Measurements from ENCODE around the gene NFKBIB. TPM values are rescaled to one million over a fixed set of nuclear protein-coding genes. Genes with fewer than 3 reads are reported as not detected.
"Not testable (repeated sequence)": the region's sequence is repeated elsewhere in the genome, so short reads cannot be mapped to it uniquely, and the experiment has no call there.

The NFKBIB gene
- total RNA-seq, 1 donor from 2014 or later, result 18.8 TPM

DNA sequence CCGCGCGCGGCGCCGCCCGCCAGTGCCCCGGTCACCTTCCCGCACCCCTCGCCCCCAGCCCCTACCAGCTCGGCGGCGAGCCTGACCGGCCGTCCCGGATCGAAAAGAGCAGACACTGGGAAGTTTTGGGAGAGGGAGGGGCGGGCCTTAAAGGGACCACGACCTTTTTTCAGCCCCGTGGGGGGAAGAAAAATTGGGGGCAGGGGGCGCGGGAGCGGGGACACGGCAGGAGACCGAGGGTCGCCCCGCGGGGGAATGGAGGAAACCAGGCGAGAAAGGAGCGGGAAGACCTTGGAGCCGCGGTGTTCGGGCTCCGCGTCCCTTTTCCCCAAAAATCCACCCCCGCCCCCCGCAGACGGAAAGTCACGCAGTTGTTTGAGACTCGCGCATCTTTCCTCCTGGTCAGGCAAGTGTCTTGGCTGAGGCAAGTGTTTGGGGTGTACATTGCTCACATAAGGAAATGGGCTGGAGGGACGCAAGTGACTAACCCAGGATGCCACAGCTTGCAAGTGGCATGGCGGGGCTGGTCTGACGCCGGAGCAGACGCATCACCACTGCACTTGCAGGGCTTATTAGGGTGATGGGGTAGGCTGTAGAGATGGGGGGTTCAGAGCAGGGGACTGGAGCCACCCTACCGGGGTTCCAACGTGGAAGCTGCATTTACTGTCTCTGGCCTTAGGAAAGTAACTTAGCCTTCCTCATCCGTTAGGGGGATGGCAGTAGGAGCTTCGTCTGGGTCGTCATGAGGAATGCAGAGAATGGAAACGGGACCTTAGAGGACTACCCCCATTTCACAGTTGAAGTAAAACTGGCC lies 47.3 kb upstream of the NFKBIB start:
- TF ChIP-seq CTCF (IDR thresholded peaks at IDR 0.05; ENCODE audit: unreplicated experiment), result no peak
- Mint-ChIP-seq H3K36me3 (ENCODE audit: insufficient read depth) (peaks cover 9% of the 10 kb centered on the region), H3K27ac (peak overlapping the region; percentile 91), H3K4me1 (ENCODE audit: low read depth) (peaks cover 28% of the 10 kb centered on the region), H3K27me3 (no peaks in the 10 kb centered on the region), H3K4me3 (ENCODE audit: low read depth) (peak overlapping the region; percentile 87), H3K9me3 (ENCODE audit: low read depth) (peaks cover 4% of the 10 kb centered on the region)
- DNase-seq (ENCODE audit: low spot score, unreplicated experiment), result peak; percentile 43

GRCh38 chr19:38853214-38853613 lies 46.6 kb upstream of the NFKBIB start:
- peaks cover 22% of the 10 kb centered on the region for H3K4me1 Mint-ChIP-seq (ENCODE audit: low read depth)
- H3K36me3 Mint-ChIP-seq (ENCODE audit: insufficient read depth), result peaks cover 7% of the 10 kb centered on the region
- TF ChIP-seq CTCF (IDR thresholded peaks at IDR 0.05; ENCODE audit: unreplicated experiment), result no peak
- no peaks in the 10 kb centered on the region for H3K27me3 Mint-ChIP-seq
- peak overlapping the region; percentile 91 for H3K27ac Mint-ChIP-seq
- no peak for DNase-seq (ENCODE audit: low spot score, unreplicated experiment)
- H3K4me3 Mint-ChIP-seq (ENCODE audit: low read depth), result peak overlapping the region; percentile 87
- peaks cover 4% of the 10 kb centered on the region for H3K9me3 Mint-ChIP-seq (ENCODE audit: low read depth)

- not testable (repeated sequence) for H3K9me3 Mint-ChIP-seq (ENCODE audit: low read depth); H3K27ac Mint-ChIP-seq; H3K27me3 Mint-ChIP-seq; DNase-seq (ENCODE audit: low spot score, unreplicated experiment); H3K4me3 Mint-ChIP-seq (ENCODE audit: low read depth); H3K36me3 Mint-ChIP-seq (ENCODE audit: insufficient read depth)
- H3K4me1 Mint-ChIP-seq (ENCODE audit: low read depth), result peaks cover 19% of the 10 kb centered on the region
These were observed 44.8 kb upstream of the NFKBIB start for GRCh38 chr19:38854961-38855360.

GRCh38 chr19:38855751-38856150 lies 44.0 kb upstream of the NFKBIB start:
- peaks cover 18% of the 10 kb centered on the region for H3K4me1 Mint-ChIP-seq (ENCODE audit: low read depth)
- DNase-seq (ENCODE audit: low spot score, unreplicated experiment); H3K9me3 Mint-ChIP-seq (ENCODE audit: low read depth); H3K36me3 Mint-ChIP-seq (ENCODE audit: insufficient read depth); H3K27me3 Mint-ChIP-seq; H3K4me3 Mint-ChIP-seq (ENCODE audit: low read depth); H3K27ac Mint-ChIP-seq: not testable (repeated sequence)

DNA sequence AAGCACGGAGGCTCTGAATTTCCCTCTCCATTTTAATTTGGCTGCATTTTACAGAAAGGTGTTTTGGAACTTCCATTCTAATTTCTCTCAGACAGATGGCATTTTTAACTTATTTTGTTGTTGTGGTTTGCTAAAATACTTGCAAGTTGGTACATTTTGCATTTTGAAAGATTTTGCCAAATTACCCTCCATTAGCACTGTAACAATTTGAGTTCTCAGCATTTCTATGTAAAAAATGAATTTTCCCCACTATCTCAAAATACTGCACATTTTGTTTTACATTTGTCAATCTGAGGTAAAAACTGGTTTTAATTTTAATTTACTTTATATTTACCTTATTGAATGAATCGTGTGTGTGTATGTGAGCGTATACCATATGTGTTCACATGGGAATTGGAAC lies 43.0 kb upstream of the NFKBIB start:
- Mint-ChIP-seq H3K36me3 (ENCODE audit: insufficient read depth) (peaks cover 2% of the 10 kb centered on the region), H3K27me3 (no peaks in the 10 kb centered on the region), H3K4me3 (ENCODE audit: low read depth) (no peak overlapping the region), H3K4me1 (ENCODE audit: low read depth) (peaks cover 12% of the 10 kb centered on the region), H3K9me3 (ENCODE audit: low read depth) (peaks cover 4% of the 10 kb centered on the region), H3K27ac (no peak overlapping the region)
- no peak for DNase-seq (ENCODE audit: low spot score, unreplicated experiment)
- TF ChIP-seq CTCF (IDR thresholded peaks at IDR 0.05; ENCODE audit: unreplicated experiment), result no peak

DNA sequence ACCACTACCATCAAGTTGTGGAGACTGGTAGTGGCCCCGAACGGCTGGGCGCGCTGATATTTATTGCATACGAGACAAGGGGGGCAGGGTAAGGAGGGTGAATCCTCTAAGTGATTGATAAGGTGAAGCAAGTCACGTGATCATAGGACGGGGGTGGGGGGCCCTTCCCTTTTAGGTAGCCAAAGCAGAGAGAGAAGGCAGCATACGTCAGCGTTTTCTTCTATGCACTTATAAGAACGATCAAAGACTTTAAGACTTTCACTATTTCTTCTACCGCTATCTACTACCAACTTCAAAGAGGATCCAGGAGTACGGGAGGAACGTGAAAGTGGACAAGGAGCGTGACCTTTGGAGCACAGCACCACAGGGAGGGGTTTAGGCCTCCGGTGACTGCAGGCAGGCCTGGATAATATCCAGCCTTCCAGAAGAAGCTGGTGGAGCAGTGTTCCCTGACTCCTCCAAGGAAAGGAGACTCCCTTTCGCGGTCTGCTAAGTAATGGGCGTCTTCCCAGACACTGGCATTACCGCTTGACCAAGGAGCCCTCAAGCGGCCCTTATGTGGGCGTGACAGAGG lies 40.1 kb upstream of the NFKBIB start:
- not testable (repeated sequence) for H3K4me3 Mint-ChIP-seq (ENCODE audit: low read depth); H3K36me3 Mint-ChIP-seq (ENCODE audit: insufficient read depth); H3K9me3 Mint-ChIP-seq (ENCODE audit: low read depth); DNase-seq (ENCODE audit: low spot score, unreplicated experiment); H3K27me3 Mint-ChIP-seq
- Mint-ChIP-seq H3K27ac (peak overlapping the region; percentile 24), H3K4me1 (ENCODE audit: low read depth) (peaks cover 14% of the 10 kb centered on the region)

DNA sequence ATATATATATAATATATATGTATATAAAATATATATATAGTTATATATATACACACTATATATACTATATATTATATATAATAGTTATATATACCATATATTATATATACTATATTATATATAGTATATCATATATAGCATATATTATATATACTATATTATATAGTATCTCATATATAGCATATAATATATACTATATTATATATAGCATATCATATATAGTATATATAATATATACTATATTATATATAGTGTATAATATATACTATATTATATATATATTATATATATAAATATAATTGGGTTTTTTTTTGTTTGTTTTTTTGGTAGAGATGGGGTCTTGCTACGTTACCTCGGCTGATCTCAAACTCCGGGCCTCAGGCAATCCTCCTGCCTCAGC lies 38.4 kb upstream of the NFKBIB start:
- peaks cover 2% of the 10 kb centered on the region for H3K36me3 Mint-ChIP-seq (ENCODE audit: insufficient read depth)
- H3K27me3 Mint-ChIP-seq, result no peaks in the 10 kb centered on the region
- no peak for TF ChIP-seq CTCF (IDR thresholded peaks at IDR 0.05; ENCODE audit: unreplicated experiment)
- peaks cover 14% of the 10 kb centered on the region for H3K4me1 Mint-ChIP-seq (ENCODE audit: low read depth)
- DNase-seq (ENCODE audit: low spot score, unreplicated experiment), result no peak
- no peak overlapping the region for H3K4me3 Mint-ChIP-seq (ENCODE audit: low read depth)
- H3K27ac Mint-ChIP-seq, result no peak overlapping the region
- peaks cover 4% of the 10 kb centered on the region for H3K9me3 Mint-ChIP-seq (ENCODE audit: low read depth)
